Trophoblast cell (in vitro differentiated cells and primary cell): ENCODE results near the gene TRIP13.

Experiments used
- DNase-seq, 2 donors: peaks; one replicate each; pipeline ENCODE4 v3.0.0-alpha.2; 2016
- H2AFZ ChIP-seq: 2 replicates; pipeline ENCODE4 v1.6.1; 2013; ENCODE audit warnings: low read length, moderate library complexity, mild to moderate bottlenecking; ENCODE audit not compliant: insufficient read depth, poor library complexity
- H2AK5ac ChIP-seq: 2 replicates; pipeline ENCODE4 v1.6.1; 2013; ENCODE audit warnings: mild to moderate bottlenecking, low read length
- H2BK120ac ChIP-seq: 2 replicates; pipeline ENCODE4 v1.6.1; 2013; ENCODE audit warnings: low read length, mild to moderate bottlenecking, moderate library complexity; ENCODE audit not compliant: insufficient read depth, poor library complexity
- H2BK12ac ChIP-seq: 2 replicates; pipeline ENCODE4 v1.6.1; 2013; ENCODE audit warnings: mild to moderate bottlenecking, low read length, moderate library complexity
- H2BK5ac ChIP-seq: 2 replicates; pipeline ENCODE4 v1.6.1; 2013; ENCODE audit warnings: low read length, low read depth, moderate library complexity, mild to moderate bottlenecking; ENCODE audit not compliant: poor library complexity
- H3K14ac ChIP-seq: 2 replicates; pipeline ENCODE4 v1.6.1; 2013; ENCODE audit warnings: mild to moderate bottlenecking, low read length
- H3K18ac ChIP-seq: 2 replicates; pipeline ENCODE4 v1.6.1; 2013; ENCODE audit warnings: mild to moderate bottlenecking, low read length
- H3K23ac ChIP-seq: 2 replicates; pipeline ENCODE4 v1.6.1; 2013; ENCODE audit warnings: low read length
- H3K27ac ChIP-seq: 2 replicates; pipeline ENCODE4 v1.5.1; 2013; ENCODE audit warnings: low read depth, mild to moderate bottlenecking, inconsistent platforms, low read length, moderate library complexity
- H3K27me3 ChIP-seq: 2 replicates; pipeline ENCODE4 v1.6.1; 2013; ENCODE audit warnings: inconsistent platforms, mild to moderate bottlenecking, low read length, moderate library complexity; ENCODE audit not compliant: insufficient read depth
- H3K36me3 ChIP-seq, 2 experiments: 1 replicate in 1 of 2; 2 replicates in 1 of 2; pipeline ENCODE4 v1.6.1; 2013; ENCODE audit warnings: low read length in 2 of 2, mild to moderate bottlenecking in 2 of 2, moderate library complexity in 1 of 2; ENCODE audit not compliant: insufficient read depth in 2 of 2, control insufficient read depth in 1 of 2
- H3K4ac ChIP-seq: 2 replicates; pipeline ENCODE4 v1.6.1; 2013; ENCODE audit warnings: low read depth, mild to moderate bottlenecking, low read length, moderate library complexity
- H3K4me1 ChIP-seq, 2 experiments: 1 replicate in 1 of 2; 2 replicates in 1 of 2; pipeline ENCODE4 v1.6.1; 2013; ENCODE audit warnings: low read length in 2 of 2, mild to moderate bottlenecking in 2 of 2, moderate library complexity in 1 of 2; ENCODE audit not compliant: insufficient read depth in 2 of 2, control insufficient read depth in 1 of 2
- H3K4me2 ChIP-seq: 2 replicates; pipeline ENCODE4 v1.6.1; 2013; ENCODE audit warnings: inconsistent platforms, mild to moderate bottlenecking, low read length, moderate library complexity
- H3K4me3 ChIP-seq: 2 replicates; pipeline ENCODE4 v1.5.1; 2013; ENCODE audit warnings: mild to moderate bottlenecking, low read depth, low read length, inconsistent platforms
- H3K79me1 ChIP-seq: one replicate; pipeline ENCODE4 v1.6.1; 2013; ENCODE audit warnings: low read length
- H3K79me2 ChIP-seq: 2 replicates; pipeline ENCODE4 v1.6.1; 2013; ENCODE audit warnings: low read length, mild to moderate bottlenecking; ENCODE audit not compliant: control insufficient read depth, insufficient read depth, poor library complexity
- H3K9ac ChIP-seq: 2 replicates; pipeline ENCODE4 v1.6.1; 2013; ENCODE audit warnings: mild to moderate bottlenecking, low read length
- H3K9me3 ChIP-seq: 2 replicates; pipeline ENCODE4 v1.6.1; 2013; ENCODE audit warnings: low read depth, mild to moderate bottlenecking, control low read depth, inconsistent platforms, low read length; ENCODE audit not compliant: insufficient read depth
- H4K12ac ChIP-seq: 2 replicates; pipeline ENCODE4 v1.6.1; 2013; ENCODE audit warnings: low read depth, mild to moderate bottlenecking, low read length, moderate library complexity
- H4K8ac ChIP-seq: 2 replicates; pipeline ENCODE4 v1.6.1; 2013; ENCODE audit warnings: low read depth, mild to moderate bottlenecking, low read length, moderate library complexity
- H4K91ac ChIP-seq: one replicate; pipeline ENCODE4 v1.6.1; 2013; ENCODE audit warnings: low read depth, mild to moderate bottlenecking, low read length, moderate library complexity
- WGBS: extraction: QIAGEN DNeasy Blood & Tissue Kit; methylation state at CpG from one replicate; pipeline ENCODE4 v1.1.7; 2013; ENCODE audit warnings: missing lambda C conversion rate; ENCODE audit not compliant: insufficient read length, insufficient coverage; ENCODE audit errors: extremely low coverage; 5-methylcytosine and 5-hydroxymethylcytosine counted together

Gene TRIP13

DNA sequence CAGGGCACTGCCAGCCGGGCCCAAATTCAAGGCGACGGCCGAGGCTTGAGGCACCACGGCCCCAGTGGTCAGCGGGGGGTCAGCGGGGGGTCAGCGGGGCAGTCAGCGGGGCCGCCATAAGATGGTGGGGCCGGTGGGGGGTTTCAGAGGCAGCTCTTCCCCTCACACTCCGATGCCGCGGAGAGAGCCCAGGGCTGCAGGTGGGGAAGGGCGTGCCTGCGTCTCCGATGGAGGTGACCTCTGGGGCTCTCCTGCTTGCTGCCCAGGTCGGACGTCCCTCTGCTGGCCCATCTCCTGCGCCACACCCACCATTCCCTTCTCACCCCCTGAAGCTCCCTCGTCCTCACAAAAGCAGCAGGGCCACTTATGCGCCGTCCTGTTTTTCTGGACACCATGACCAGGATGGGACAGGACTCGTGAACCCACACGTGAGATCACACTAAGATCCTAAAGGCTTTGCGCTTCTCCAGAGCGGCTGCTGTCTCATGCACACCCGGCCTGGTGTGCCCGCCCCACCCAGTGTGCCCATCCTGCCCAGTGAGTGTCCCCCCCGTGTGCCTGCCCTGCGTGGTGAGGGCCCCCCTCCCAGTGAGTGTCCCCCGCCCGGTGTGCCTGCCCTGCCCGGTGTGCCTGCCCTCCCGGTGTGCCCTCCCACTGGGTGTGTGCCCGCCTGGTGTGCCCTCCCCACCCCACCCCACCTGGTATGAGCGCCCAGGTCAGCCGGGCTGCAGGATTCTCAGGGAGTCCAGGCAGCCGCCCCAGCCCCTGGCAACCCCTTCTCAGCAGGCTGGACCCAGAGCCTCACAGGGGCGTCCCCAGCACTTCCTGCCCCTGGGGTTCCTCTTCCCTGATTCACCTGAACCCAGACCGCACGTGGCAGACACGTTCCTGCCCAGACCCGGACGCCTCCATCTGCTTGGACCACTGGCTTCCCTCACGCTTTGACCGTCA is 67.2 kb downstream of the TRIP13 start:
- Histone ChIP-seq H3K9me3 (no peaks in the 10 kb centered on the region), H3K4me1 (peaks cover 18 to 23% of the 10 kb centered on the region in 2 experiments), H4K91ac (no peak overlapping the region), H4K8ac (no peak overlapping the region), H2BK5ac (no peak overlapping the region), H3K79me1 (peaks cover 12% of the 10 kb centered on the region), H3K36me3 (no peaks in the 10 kb centered on the region), H3K4me2 (no peak overlapping the region), H4K12ac (no peak overlapping the region), H3K27me3 (no peaks in the 10 kb centered on the region), H2AK5ac (no peak overlapping the region), H3K18ac (no peak overlapping the region), H3K4ac (no peak overlapping the region), H2BK12ac (no peak overlapping the region), H3K4me3 (no peak overlapping the region), H3K9ac (no peak overlapping the region), H2AFZ (no peak overlapping the region), H3K27ac (no peak overlapping the region), H2BK120ac (no peak overlapping the region), H3K79me2 (no peaks in the 10 kb centered on the region), H3K23ac (no peak overlapping the region), H3K14ac (no peak overlapping the region)
- WGBS: no CpG with 5 or more reads among the region's 47 CpGs
- no peak for DNase-seq

DNA sequence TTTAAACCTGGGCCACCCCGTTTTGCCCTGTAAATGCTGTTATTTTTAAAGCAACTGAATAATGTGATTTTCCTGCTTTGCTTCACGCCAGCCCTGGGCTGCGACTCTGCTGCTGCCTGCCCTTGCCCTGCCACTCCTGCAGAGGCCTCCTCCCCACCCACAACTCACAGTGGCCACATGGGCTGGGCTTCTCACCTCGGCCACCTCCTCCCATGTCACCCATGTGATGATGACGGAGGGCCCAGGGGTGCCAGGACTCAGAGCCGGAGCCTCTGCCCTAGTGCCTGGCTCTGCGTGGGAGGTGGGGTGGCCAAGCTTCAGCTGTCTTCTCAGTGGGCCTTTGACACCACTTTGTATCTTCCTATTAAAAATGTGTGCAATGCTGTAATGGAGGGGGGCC is 67.9 kb downstream of the TRIP13 start:
- DNase-seq: no peak
- no peak overlapping the region for H3K4ac ChIP-seq
- no peak overlapping the region for H2BK5ac ChIP-seq
- no peaks in the 10 kb centered on the region for H3K27me3 ChIP-seq
- no peak overlapping the region for H3K14ac ChIP-seq
- H3K79me1 ChIP-seq: peaks cover 12% of the 10 kb centered on the region
- H4K91ac ChIP-seq: no peak overlapping the region
- H2AK5ac ChIP-seq: no peak overlapping the region
- no peak overlapping the region for H3K4me2 ChIP-seq
- no peak overlapping the region for H3K27ac ChIP-seq
- no peak overlapping the region for H2BK120ac ChIP-seq
- H4K12ac ChIP-seq: no peak overlapping the region
- no peak overlapping the region for H4K8ac ChIP-seq
- no peak overlapping the region for H2BK12ac ChIP-seq
- H3K79me2 ChIP-seq: no peaks in the 10 kb centered on the region
- no peak overlapping the region for H3K23ac ChIP-seq
- H3K36me3 ChIP-seq: no peaks in the 10 kb centered on the region
- H2AFZ ChIP-seq: no peak overlapping the region
- H3K9me3 ChIP-seq: no peaks in the 10 kb centered on the region
- no CpG with 5 or more reads among the region's 7 CpGs for WGBS
- H3K9ac ChIP-seq: no peak overlapping the region
- peaks cover 18 to 23% of the 10 kb centered on the region in 2 experiments for H3K4me1 ChIP-seq
- no peak overlapping the region for H3K18ac ChIP-seq
- H3K4me3 ChIP-seq: no peak overlapping the region

DNA sequence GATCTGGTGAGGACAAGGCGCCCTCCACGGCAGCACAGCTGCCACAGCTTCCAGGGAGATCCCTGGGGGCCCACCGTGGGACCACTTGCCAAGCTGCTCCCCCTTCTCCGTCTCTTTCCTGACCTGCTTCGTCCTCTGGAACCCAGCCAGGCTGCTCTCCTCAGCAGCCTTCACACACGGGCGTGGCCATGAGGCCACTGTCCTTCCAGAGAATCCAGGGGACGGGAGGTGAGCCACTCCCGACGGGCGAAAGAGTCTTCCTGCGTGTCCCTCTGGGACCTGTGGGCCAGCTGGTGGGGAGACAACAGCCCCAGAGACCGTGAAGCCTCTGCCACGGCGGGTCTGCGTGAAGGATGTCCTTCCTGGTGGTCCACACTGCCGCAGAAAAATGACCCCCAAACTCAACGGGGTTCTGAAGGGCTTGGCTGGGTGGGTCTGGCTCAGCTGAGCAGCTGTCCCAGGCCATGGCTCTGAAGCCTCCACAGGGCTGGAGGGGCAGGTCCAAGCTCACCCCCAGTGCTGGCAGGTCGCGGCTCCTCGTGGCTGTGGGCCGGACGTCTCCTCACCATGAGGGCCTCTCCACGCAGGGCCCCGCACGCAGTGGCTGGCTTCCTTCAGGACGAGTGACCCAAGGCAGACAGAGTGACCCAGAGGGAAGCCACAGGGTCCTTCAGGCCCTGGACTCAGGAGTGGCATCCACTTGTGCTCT is 68.5 kb downstream of the TRIP13 start:
- Histone ChIP-seq H2BK12ac (no peak overlapping the region), H4K12ac (no peak overlapping the region), H3K27ac (no peak overlapping the region), H4K8ac (no peak overlapping the region), H3K36me3 (no peaks in the 10 kb centered on the region), H3K79me2 (no peaks in the 10 kb centered on the region), H3K18ac (no peak overlapping the region), H3K9ac (no peak overlapping the region), H3K4me3 (no peak overlapping the region), H3K4me2 (no peak overlapping the region), H4K91ac (no peak overlapping the region), H2AFZ (no peak overlapping the region), H2BK5ac (no peak overlapping the region), H2BK120ac (no peak overlapping the region), H3K4me1 (peaks cover 16 to 21% of the 10 kb centered on the region in 2 experiments), H3K27me3 (no peaks in the 10 kb centered on the region), H2AK5ac (no peak overlapping the region), H3K14ac (no peak overlapping the region), H3K9me3 (no peaks in the 10 kb centered on the region), H3K79me1 (peaks cover 12% of the 10 kb centered on the region), H3K23ac (no peak overlapping the region), H3K4ac (no peak overlapping the region)
- DNase-seq: no peak
- WGBS: no CpG with 5 or more reads among the region's 27 CpGs

DNA sequence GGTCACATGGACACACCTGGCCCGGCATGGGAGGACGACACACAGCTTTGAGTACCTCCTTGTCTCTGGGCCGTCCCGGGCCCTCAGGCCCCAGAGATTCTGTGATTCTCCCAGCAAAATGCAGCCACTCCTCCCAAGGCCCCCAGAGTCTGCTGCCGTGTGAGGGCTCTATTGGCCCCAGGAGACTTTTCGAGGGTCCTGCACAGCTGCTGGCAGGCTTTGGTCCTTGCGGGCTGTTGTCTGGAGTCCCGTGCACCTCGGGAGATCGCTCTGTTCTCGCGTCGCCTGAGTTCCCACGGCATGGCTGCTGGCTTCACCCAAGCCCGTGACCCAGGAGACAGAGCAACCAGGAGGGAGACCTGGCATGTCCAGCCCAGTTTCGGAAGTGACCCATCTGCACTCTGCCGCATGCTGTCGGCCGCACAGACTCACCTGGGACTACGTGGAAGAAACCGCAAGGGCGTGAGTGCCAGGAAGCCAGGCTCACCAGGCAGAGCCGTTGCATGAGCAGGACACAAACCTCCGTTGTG is 69.1 kb downstream of the TRIP13 start:
- Histone ChIP-seq H3K9me3 (no peaks in the 10 kb centered on the region), H3K4me3 (no peak overlapping the region), H4K12ac (no peak overlapping the region), H2BK120ac (no peak overlapping the region), H2AFZ (no peak overlapping the region), H2AK5ac (no peak overlapping the region), H3K27me3 (peaks cover under 1% of the 10 kb centered on the region), H3K9ac (no peak overlapping the region), H3K27ac (no peak overlapping the region), H2BK5ac (no peak overlapping the region), H4K8ac (no peak overlapping the region), H3K4me1 (peaks cover 10 to 15% of the 10 kb centered on the region in 2 experiments), H3K14ac (no peak overlapping the region), H3K23ac (no peak overlapping the region), H3K4me2 (no peak overlapping the region), H3K18ac (no peak overlapping the region), H2BK12ac (no peak overlapping the region), H4K91ac (no peak overlapping the region), H3K36me3 (no peaks in the 10 kb centered on the region), H3K79me2 (no peaks in the 10 kb centered on the region), H3K4ac (no peak overlapping the region), H3K79me1 (peaks cover 7% of the 10 kb centered on the region)
- no peak for DNase-seq
- no CpG with 5 or more reads among the region's 24 CpGs for WGBS
